OCI-LY1 (cell line): ENCODE data around the gene NREP.

Source experiments
- H2AFZ ChIP-seq: fragments of 200-600 bp; sonication (generic), shearing (Covaris generic); 2 replicates; pipeline ENCODE4 v1.6.0; 2014; ENCODE audit warnings: antibody characterized with exemption, mild to moderate bottlenecking, low read length
- H3F3A ChIP-seq: fragments of 200-600 bp; sonication (generic), shearing (Covaris generic); 2 replicates; pipeline ENCODE4 v1.6.0; 2014; ENCODE audit warnings: mild to moderate bottlenecking, antibody characterized with exemption, low read length, moderate library complexity; ENCODE audit not compliant: insufficient read depth
- H3K27ac ChIP-seq: fragments of 200-600 bp; sonication (generic); 2 replicates; pipeline ENCODE4 v1.5.1; 2014; ENCODE audit warnings: low read length, mixed run types, mild to moderate bottlenecking, low read depth; ENCODE audit not compliant: poor library complexity, severe bottlenecking
- H3K27me3 ChIP-seq: fragments of 200-600 bp; sonication (generic); 2 replicates; pipeline ENCODE4 v1.6.0; 2014; ENCODE audit warnings: antibody characterized with exemption, mild to moderate bottlenecking, low read length, moderate library complexity; ENCODE audit not compliant: insufficient read depth
- H3K36me3 ChIP-seq: fragments of 200-600 bp; sonication (generic); 2 replicates; pipeline ENCODE4 v1.6.1; 2014; ENCODE audit warnings: mild to moderate bottlenecking, antibody characterized with exemption, low read length, moderate library complexity, mixed read lengths; ENCODE audit not compliant: insufficient read depth
- H3K4me1 ChIP-seq: fragments of 200-600 bp; sonication (generic); 2 replicates; pipeline ENCODE4 v1.5.1; 2014; ENCODE audit warnings: mild to moderate bottlenecking, low read length, moderate library complexity; ENCODE audit not compliant: insufficient read depth, severe bottlenecking
- H3K4me2 ChIP-seq: fragments of 200-600 bp; sonication (generic), shearing (Covaris generic); 2 replicates; pipeline ENCODE4 v1.6.1; 2014; ENCODE audit warnings: low read length
- H3K4me3 ChIP-seq: fragments of 200-600 bp; sonication (generic); 2 replicates; pipeline ENCODE4 v1.5.1; 2014; ENCODE audit warnings: low read length, low read depth, mild to moderate bottlenecking, mixed read lengths; ENCODE audit not compliant: poor library complexity, severe bottlenecking
- H3K79me2 ChIP-seq: fragments of 200-600 bp; shearing (Covaris generic); 2 replicates; pipeline ENCODE4 v1.6.1; 2016; ENCODE audit warnings: mixed run types, low read length, mixed read lengths; ENCODE audit not compliant: insufficient read depth
- H3K9ac ChIP-seq: fragments of 200-600 bp; sonication (generic), shearing (Covaris generic); 2 replicates; pipeline ENCODE4 v1.6.1; 2014; ENCODE audit warnings: mild to moderate bottlenecking, low read length, mixed read lengths
- H3K9me2 ChIP-seq: fragments of 200-600 bp; sonication (generic), shearing (Covaris generic); 2 replicates; pipeline ENCODE4 v1.6.1; 2014; ENCODE audit warnings: low read depth, mild to moderate bottlenecking, low read length, mixed read lengths
- H3K9me3 ChIP-seq: fragments of 200-600 bp; shearing (Covaris generic); 2 replicates; pipeline ENCODE4 v1.6.1; 2014; ENCODE audit warnings: low read length, mixed read lengths
- H4K20me1 ChIP-seq: fragments of 200-600 bp; sonication (generic), shearing (Covaris generic); 2 replicates; pipeline ENCODE4 v1.6.0; 2016; ENCODE audit warnings: mild to moderate bottlenecking, low read length; ENCODE audit not compliant: insufficient read depth
- EZH2 ChIP-seq: fragments of 200-600 bp; sonication (generic), shearing (Covaris generic); IDR thresholded peaks from 2 replicates; pipeline ENCODE4 v1.8.0; 2017; ENCODE audit warnings: borderline replicate concordance, mixed run types, mild to moderate bottlenecking, antibody characterized with exemption, low read length, moderate library complexity, mixed read lengths
- TF ChIP-seq, protein P1 (sequence below): fragments of 200-600 bp; sonication (generic), shearing (Covaris generic); IDR thresholded peaks from 2 replicates; pipeline ENCODE4 v1.5.1; 2017; ENCODE audit warnings: mild to moderate bottlenecking, antibody characterized with exemption, low read length, moderate library complexity, mixed read lengths

Gene NREP

DNA sequence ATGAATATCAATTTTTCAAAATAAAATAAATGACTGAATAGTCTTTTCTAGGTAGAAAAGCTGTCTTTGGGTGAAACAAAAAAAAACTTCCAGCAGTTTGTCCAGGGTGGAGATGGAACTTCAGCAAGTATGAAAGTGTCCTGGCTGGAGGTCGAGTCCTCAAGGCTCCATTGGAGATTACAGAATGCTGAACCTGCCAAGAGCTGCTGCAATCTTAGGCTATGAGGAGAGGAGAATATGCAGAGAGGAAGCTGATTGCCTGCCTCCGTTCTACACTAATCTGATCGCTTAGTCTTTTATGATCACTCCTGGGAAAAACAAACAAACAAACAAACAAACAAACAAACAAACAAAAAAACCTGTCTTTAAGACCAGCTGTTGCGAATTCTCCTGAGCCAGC lies 50.6 kb downstream of the NREP start:
- Histone ChIP-seq H3K4me2 (no peak overlapping the region), H3K9me3 (no peaks in the 10 kb centered on the region), H3K4me1 (peaks cover 62% of the 10 kb centered on the region), H3K9me2 (no peaks in the 10 kb centered on the region), H4K20me1 (no peaks in the 10 kb centered on the region), H2AFZ (no peak overlapping the region), H3F3A (no peaks in the 10 kb centered on the region), H3K36me3 (no peaks in the 10 kb centered on the region), H3K4me3 (no peak overlapping the region), H3K9ac (no peak overlapping the region), H3K27ac (peak overlapping the region; percentile 39), H3K79me2 (no peaks in the 10 kb centered on the region), H3K27me3 (no peaks in the 10 kb centered on the region)
- TF ChIP-seq, protein P1, sequence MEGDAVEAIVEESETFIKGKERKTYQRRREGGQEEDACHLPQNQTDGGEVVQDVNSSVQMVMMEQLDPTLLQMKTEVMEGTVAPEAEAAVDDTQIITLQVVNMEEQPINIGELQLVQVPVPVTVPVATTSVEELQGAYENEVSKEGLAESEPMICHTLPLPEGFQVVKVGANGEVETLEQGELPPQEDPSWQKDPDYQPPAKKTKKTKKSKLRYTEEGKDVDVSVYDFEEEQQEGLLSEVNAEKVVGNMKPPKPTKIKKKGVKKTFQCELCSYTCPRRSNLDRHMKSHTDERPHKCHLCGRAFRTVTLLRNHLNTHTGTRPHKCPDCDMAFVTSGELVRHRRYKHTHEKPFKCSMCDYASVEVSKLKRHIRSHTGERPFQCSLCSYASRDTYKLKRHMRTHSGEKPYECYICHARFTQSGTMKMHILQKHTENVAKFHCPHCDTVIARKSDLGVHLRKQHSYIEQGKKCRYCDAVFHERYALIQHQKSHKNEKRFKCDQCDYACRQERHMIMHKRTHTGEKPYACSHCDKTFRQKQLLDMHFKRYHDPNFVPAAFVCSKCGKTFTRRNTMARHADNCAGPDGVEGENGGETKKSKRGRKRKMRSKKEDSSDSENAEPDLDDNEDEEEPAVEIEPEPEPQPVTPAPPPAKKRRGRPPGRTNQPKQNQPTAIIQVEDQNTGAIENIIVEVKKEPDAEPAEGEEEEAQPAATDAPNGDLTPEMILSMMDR: no peak
- TF ChIP-seq EZH2: no peak

DNA sequence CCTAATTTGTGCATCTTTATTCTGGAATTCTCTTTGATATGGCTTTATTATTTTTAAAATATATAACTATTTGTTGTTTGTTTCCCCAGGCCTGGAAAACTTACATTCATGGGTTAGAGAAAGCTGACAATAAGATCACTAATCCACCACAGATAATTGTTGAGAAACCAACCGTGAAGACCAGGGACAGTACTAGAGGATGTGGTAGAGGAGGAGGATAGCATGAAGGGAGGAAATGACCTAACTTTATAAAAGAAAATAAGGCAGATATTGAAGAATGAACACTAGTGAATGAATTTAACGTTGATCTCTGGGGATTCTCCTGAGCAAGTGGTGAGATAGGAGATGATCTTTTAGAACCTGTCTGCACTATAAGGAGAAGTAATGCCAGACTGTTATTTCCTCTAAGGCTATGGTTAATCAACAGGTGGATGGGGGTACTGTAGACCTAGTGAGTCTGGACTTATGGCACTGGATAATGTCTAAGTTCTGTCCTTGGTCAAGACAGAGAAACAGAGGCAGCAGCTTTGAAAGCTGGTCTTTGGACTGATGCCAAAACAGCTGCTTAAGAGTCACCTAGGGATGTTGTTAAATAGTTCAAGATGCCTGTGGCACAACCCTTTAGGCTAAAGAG lies 52.4 kb downstream of the NREP start:
- Histone ChIP-seq H3K79me2 (no peaks in the 10 kb centered on the region), H3K27me3 (no peaks in the 10 kb centered on the region), H3K4me2 (peak overlapping the region; percentile 74), H3F3A (no peaks in the 10 kb centered on the region), H3K36me3 (no peaks in the 10 kb centered on the region), H3K9me2 (no peaks in the 10 kb centered on the region), H3K9me3 (no peaks in the 10 kb centered on the region), H3K4me3 (peak overlapping the region; percentile 58), H3K4me1 (peaks cover 66% of the 10 kb centered on the region), H3K27ac (peak overlapping the region; percentile 95), H2AFZ (no peak overlapping the region), H4K20me1 (no peaks in the 10 kb centered on the region), H3K9ac (peak overlapping the region; percentile 59)
- TF ChIP-seq, protein P1: no peak
- TF ChIP-seq EZH2: no peak

DNA sequence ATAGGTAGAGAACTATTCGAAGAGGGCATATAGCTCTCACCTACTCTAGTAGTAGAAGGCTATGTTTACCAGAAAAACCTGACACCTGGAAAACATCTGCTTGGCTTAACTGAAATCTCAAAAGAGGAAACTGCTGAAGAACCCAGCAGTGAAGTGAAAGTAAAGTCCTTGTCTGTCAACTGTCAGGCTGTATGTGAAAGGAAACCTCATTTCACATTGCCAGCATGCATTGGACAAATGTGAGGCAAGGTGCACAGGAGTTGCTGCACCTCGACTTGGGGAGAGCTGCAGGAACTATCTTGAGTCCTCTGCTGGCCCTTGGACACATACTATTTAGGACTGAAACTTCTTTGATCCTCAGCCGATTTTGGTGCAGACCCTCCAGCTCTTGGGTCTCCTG lies 53.3 kb downstream of the NREP start:
- Histone ChIP-seq H3K27ac (peak overlapping the region; percentile 95), H3K9me3 (no peaks in the 10 kb centered on the region), H2AFZ (no peak overlapping the region), H3K79me2 (no peaks in the 10 kb centered on the region), H3K4me2 (peak overlapping the region; percentile 74), H4K20me1 (no peaks in the 10 kb centered on the region), H3K4me1 (peaks cover 65% of the 10 kb centered on the region), H3F3A (no peaks in the 10 kb centered on the region), H3K9ac (peak overlapping the region; percentile 59), H3K4me3 (peak overlapping the region; percentile 58), H3K9me2 (no peaks in the 10 kb centered on the region), H3K27me3 (no peaks in the 10 kb centered on the region), H3K36me3 (no peaks in the 10 kb centered on the region)
- TF ChIP-seq, protein P1: no peak
- TF ChIP-seq EZH2: no peak
